ENCODE measurements around the gene LPCAT1.
"Not testable (repeated sequence)": the region's sequence is repeated elsewhere in the genome, so short reads cannot be mapped to it uniquely, and the experiment has no call there.

LPCAT1 gene

GRCh38 chr5:1507961-1508658, 15.7 kb downstream of the LPCAT1 start:
- DNase-seq: no peak

- DNase-seq: no peak
Observed at GRCh38 chr5:1507457-1507856, 16.3 kb downstream of the LPCAT1 start.

- no peak for DNase-seq
Observed at GRCh38 chr5:1507014-1507375, 16.8 kb downstream of the LPCAT1 start.

- no peak for DNase-seq
Observed at GRCh38 chr5:1506242-1507013, 17.3 kb downstream of the LPCAT1 start.

- no peak for DNase-seq
Observed at GRCh38 chr5:1505506-1506241, 18.1 kb downstream of the LPCAT1 start.

GRCh38 chr5:1505089-1505488, 18.7 kb downstream of the LPCAT1 start:
- not testable (repeated sequence) for DNase-seq

GRCh38 chr5:1504617-1505016, 19.1 kb downstream of the LPCAT1 start:
- DNase-seq: no peak

GRCh38 chr5:1504069-1504595, 19.6 kb downstream of the LPCAT1 start:
- no peak for DNase-seq

GRCh38 chr5:1503241-1504068, 20.3 kb downstream of the LPCAT1 start:
- DNase-seq: no peak

- DNase-seq: no peak
Observed at GRCh38 chr5:1502737-1503120, 21.0 kb downstream of the LPCAT1 start.

GRCh38 chr5:1502046-1502736, 21.6 kb downstream of the LPCAT1 start:
- DNase-seq: peak; percentile 19 to 34

- DNase-seq: no peak
Observed at GRCh38 chr5:1501372-1502045, 22.3 kb downstream of the LPCAT1 start.

- no peak for DNase-seq
Observed at GRCh38 chr5:1500411-1501091, 23.2 kb downstream of the LPCAT1 start.

GRCh38 chr5:1499851-1500250, 23.9 kb downstream of the LPCAT1 start:
- no peak for DNase-seq

GRCh38 chr5:1498623-1499416, 24.9 kb downstream of the LPCAT1 start:
- no peak for DNase-seq

- DNase-seq: no peak
Observed at GRCh38 chr5:1497795-1498622, 25.8 kb downstream of the LPCAT1 start.

- no peak for DNase-seq
Observed at GRCh38 chr5:1497242-1497777, 26.4 kb downstream of the LPCAT1 start.

GRCh38 chr5:1495525-1495897, 28.2 kb downstream of the LPCAT1 start:
- no peak for DNase-seq
